Activated CD4-positive, alpha-beta T cell treated with anti-CD3 and anti-CD28 coated beads for 24 hours (primary cell): Measurements from ENCODE around the gene HDLBP.

ENCODE experiments used
- DNase-seq, 2 donors: peaks; one replicate each; pipeline ENCODE4 v3.0.0-alpha.2; 2020; ENCODE audit warnings: low read depth in 2 of 2

Gene HDLBP

DNA sequence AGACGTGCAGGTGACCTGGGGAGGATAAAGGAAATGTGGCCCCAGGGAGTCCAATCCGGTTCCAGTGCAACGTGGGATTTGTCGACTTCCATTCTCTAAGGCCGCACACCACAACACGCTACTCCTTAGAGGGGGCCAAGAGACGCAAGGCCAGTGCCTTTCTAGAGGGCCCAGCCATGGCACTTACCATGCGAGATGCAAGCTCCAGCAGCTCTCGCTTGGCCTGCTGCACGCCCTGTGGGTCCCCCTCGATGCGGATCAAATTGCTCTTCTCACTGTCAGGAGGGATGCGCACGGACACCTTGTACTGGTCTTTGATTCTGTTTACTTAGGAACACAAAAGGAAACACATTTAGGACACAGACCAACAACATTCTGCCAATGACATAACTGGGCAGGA, 65.8 kb downstream of the HDLBP start:
- DNase-seq = no peak

DNA sequence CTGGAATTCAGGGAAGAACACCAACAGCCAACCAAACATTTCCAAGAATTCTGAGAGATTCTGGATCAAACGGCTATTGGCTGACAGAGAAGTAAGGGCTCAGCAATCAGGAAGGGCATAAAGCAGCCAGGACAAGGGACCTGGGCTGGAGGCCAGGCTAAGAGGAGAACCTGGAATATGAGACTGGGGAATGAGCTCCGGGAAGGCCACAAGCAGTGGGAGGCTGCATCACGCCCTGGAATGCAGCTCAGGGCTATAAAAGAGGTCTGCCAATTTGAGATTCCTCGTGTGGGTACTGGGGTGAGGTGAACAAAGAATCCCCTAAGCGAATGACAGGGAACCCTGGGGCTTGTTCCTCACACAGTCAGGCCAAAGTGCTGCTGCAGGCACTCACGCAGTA, 66.6 kb downstream of the HDLBP start:
- DNase-seq = no peak

DNA sequence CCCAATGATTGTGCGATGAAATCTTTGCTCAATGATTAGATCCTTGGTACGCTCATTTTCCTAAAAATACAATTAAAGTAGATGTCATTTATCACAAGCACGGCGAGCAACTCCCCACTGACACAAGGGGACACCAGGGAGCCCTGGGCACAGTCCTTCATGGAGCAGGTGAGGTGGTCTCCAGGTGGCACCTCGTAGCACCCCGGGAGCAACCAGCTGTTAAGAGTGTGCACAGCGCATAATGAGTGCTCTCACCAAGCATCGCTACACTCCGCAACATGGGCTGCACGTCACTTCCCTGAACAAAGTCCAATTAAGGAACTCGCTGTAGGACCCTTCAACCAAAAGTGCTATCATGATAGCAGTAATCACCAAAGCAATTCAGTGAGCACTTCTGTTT, 67.2 kb downstream of the HDLBP start:
- no peak for DNase-seq

DNA sequence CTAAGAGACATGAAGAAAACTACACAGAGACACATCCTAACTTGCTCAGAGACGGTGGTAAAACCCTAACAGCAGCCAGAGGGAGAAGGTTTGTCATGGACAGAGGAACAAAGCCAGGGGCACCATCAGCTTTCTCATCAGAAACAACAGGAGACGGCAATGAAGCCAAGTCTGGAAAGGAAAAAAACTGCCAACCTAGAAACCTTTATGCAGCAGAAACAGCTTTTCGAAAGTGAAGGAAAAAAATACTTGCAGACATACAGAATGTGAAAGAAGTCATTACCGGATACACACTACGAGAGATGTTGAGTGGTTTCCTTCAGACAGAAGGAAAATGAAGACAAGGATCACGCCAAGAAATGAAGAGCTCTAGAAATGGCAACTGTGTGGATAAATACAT, 71.1 kb downstream of the HDLBP start:
- DNase-seq = no peak

DNA sequence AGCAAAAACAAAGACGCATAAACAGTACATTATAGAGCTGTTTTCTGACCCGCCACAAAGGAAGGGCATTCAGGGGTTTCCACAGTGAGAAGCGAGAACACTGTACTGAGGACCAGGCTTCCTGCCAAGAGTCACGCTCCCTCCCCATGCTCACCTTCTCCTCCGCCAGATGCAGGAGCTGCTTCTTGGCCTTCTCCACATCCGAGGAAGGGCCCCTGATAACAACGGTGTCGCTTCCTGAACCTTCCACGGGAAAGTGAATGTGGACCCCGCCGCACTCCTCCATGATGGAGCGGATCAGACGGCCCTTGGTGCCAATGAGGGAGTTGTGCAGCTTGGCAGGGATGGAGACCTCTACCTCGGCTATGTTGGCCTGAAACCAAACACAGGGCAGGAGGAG, 73.2 kb downstream of the HDLBP start:
- no peak for DNase-seq

DNA sequence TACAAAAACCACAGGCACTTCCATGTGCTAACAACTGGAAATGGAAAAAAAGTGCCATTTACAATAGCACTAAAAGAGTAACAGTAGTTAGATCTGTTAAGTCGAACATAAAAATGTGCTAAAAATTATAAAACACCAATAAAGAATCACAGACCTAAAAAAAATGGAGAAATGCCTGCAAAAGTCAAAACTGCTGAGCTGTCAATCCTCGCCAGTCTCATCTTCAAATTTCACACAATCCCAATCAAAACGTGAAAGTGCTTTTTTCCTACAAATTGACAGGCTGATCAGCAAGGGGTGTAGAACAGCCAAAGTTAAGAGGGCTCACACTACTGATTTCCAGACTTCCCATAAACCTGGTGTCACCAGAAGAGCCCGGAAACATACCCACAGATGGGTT, 73.8 kb downstream of the HDLBP start:
- no peak for DNase-seq

DNA sequence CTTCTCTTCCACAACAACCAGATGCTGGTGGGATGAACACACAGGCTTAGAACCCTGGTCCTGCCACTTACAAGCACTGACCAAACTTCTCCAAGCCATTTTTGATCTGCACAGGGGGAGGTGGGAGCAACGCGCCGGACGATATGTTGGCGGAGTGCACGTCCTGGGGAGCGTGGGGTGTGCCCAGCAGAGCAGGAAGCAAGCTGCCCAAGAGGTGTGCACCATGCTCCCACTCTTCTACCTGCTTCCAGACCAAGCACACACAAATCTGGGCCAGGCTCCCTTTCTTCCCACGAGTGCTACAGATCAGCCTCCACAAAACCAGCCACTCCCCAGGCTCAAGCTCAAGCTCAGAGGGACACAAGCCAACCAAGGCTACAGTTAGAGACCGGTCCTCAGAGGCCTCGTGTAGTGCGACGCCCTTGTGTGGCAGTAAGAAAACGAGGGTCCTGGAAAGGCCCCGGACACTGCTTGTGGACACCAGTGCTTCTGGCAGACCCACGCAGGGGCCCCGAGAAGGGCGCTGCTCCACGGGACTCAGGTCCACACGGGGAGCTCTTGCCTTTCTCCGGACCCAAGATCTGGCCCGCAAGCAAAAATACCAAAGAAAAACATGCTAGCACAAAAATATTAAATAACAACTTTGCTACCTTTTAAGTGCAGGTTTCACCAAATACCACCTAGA, 75.0 kb downstream of the HDLBP start:
- DNase-seq = no peak

DNA sequence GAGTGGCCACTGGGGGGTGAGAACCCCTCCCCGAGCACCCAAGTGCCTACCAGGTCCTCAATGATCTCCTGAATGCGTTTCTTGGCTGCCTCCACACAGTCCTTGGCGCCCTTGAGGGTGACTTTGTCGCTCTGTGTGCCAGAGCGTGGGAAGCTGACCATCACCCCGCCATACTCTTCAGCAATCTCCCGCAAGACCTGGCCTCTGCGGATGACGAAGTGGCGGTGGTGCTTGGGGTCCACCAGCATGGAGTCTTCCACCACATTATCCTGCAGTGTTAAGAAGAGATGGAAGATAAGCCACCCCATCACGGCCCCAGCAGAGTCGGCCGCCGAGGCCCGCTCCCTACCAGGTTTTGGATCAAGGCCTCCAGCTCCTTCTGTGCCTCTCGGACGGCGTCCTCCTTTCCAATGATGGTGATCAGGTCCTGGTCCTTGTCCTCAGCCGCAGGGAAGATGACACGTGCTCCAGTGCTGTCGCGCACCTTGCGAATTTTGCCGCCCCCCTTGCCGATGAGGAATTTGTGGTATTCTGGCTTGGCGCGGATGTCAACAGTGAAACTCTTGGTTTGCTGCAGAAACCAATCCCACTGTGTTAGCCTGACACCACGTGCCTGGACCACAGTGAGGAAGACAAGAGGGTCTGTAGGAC, 75.8 kb downstream of the HDLBP start:
- no peak for DNase-seq

DNA sequence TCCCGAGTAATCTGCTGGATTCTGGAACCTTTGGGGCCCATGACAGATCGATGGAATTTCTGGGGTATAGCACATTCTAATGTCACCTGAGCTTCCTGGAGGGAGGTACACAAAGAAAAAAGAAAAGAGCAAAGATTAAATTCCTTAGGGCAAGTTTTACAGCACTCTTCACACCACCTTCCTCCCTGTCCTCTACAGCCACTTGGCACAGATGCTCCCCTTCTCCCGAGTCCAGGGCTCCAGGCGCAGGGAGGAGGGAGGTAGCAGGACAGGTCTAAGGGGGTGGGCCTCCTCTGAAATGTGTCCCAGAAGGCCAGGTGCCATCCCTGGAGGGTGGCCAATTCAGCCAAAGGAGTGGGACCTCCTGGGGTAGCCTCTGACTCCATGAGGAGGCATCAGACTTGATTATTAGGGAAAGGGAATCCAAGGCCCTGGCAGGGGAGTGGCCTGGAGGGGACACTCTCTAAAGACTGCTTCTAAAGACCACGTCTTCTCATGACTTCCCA, 76.7 kb downstream of the HDLBP start:
- no peak for DNase-seq

DNA sequence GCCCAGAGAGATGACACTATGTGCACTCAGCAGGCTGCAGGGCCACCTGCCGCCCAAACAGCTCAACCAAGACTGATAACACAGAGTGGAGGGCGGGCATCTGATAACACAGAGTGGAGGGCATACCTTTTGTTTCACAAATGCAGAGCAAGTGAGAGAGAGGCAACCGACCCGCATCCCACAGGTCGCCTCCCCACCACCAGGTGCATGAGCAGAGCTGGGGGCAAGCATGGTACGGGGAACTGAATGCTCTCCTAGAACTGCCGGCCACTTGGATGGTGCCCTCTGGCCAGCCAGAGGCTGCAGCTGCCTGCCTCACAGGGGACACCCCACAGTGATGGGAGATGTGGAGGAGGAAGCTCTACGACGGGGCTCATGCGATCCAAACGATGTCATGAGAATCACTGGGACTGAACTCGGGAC, 77.5 kb downstream of the HDLBP start:
- DNase-seq = no peak

DNA sequence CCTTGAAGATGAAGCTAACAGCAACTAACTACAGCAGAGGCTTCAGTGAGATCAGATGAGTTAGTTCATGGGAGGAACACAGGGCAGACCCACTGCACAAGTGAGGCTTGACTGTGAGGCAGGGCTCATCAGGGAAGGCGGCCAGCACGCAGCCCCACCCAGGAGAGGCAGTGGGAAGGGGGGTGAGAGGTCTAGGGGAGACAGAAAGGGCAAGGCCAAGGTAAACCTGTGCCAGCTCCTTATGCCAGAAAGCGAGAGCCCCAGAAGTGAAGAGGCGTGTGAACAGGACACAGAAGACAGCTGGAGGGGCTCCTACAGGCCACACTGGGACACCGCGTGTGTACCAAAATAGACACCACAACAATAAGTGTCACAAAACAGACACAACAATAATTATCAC, 78.4 kb downstream of the HDLBP start:
- DNase-seq = no peak

DNA sequence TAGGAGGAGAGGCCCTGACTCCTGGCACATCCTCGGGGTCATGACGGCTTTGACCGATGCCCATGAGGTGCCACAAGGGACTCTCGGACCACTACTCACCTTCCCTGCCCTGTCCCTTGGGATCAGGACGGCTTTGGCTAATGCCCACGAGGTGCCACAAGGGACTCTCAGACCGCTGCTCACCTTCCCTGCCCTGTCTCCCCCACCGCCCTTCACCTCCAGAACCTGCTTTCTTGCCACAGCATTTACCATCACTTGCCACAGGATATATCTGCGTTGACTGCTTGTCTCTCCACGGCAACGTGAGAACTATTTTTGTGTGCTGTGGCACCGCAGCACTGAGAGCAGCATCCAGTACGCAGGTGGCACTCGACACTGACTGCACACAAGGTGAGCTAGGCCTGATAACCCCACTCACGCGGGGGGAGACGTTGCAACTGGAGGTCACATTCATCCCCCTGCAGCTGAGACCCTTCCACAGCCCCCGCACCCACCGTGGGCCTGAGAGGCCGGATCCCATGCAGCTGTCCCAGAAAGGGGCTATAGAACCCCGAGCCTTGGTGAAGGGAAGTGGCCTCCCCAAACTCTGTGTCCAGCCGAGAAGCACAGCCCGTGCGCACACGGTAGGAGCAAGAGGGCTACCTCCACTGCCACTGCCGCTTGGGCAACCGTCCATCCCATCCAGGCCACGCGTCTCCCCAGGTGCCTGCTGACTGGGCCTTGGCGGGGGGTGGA, 79.4 kb downstream of the HDLBP start:
- no peak for DNase-seq

DNA sequence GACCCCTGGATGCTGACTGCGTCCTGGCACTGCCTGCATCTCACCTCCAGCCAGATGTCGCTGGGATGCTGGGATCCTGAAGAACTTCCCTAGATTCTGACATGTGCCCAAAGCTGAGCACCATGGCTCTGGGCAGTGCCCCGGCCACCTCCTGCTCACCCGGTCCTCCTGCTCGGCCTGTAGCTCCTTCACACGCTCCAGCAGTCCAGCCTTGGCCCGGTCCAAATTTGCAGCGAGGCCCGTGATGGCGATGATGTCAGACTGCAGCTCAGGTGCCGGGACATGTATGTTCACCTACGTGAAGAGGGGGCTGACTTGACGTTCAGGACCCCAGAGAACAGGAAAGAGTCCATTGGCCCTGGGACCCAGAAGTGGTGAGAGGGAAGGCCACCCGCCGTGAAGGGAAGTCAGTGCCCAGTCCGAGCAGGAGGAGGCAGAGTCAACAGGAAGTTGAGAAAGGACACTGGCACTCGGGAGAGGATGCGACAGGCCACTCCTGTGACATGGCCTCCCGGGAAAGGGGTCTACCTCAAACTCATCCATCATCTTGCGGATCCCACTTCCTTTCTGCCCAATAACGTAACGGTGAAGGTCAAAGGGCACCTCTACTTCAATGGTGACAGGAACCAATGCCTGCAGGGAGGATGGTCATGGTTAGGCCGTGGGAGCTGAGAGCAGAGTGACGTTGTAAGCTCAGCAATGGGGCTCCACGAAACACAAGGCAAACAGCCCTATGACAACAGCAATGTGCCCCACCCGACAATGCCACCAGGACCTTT, 80.3 kb downstream of the HDLBP start:
- no peak for DNase-seq

DNA sequence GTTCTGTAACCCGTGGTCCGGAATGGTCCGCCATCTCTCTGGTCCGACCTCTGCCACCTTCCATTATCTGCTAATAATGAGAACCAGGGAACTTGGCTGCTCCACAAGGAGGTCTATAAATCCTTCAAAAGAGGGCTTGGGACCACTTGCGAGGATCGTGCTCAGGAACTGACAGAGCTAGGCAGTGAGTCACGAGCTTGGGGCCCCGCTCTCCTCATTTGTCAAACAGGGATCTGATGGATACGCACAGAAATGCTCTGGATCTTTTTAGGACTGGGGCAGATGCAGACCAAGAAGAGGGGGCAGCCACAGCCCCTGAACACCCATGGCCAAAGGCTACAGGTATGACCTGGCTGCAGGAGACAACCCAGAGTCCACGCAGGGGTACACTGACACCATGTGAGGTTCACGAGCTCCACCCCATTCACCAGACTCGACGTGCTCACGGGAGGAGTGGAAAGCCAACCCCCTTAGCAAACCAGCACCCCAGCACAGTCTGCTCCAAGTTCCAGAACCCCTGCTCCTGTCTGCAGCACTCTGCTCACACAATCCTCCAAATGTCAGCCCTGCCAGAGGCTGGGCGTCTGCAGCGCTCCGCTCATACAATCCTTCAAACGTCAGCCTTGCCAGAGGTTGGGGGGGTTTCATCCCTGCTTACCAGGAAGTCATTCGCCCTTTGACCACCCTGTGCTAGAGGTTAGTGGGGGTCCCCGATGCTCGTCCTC, 81.2 kb downstream of the HDLBP start:
- DNase-seq = no peak

DNA sequence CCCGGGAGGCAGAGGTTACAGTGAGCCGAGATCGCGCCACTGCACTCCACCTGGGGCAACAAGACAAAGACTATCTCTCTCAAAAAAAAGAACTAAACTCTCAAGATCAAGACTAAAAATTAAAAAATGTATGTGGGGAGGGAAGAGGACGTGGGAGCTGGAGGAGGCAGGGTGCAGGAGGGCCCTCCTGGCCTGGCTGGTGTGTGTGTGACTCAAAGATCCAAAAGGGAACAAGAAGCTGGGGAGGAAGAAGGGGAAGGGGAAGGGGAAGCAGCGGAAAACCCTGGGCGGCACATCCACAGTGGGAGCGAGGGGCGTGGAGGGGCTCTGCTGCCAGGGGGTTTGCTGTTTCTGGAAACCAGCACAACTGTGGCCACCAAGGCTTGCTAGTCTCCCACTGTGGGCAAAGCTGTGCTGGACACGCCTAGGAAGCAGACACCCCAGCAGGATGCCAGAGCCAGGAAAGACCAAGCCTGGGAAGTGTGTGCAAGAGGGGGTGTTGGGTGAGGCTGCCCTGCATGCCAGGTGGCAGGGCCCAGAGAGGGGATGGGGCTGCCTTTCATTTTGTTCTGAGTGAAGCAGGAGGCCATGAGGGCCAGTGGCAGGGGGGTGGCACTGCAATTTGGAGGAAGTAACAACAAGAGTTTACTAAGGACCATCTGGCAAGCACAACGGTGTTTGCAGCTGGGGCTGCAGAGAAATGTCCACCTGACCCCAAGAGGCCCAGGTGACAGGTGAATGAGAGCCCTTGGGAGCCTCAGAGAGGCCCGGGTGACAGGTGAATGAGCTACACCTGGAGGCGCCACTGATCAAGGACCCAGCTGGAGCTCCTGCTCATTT, 82.5 kb downstream of the HDLBP start:
- DNase-seq = no peak

DNA sequence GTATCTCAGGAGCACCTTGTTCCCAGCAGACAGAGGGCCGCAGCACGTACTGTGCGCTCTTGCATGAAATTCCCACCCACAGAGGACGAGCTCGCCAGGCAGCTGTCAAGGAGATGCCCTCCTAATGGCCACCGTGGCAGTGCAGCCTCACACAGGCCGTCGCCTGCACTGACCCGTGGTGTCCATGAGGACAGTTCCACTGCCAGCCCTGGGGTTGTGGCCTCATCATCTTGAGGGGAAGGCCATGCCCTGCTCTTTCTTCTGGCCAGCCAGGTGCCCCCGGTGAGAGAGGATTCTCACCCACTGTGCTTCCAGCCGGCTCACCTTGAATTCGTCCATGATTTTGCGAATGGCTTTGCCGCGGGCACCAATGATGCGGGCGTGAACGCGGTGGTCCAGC, 85.0 kb downstream of the HDLBP start:
- no peak for DNase-seq

DNA sequence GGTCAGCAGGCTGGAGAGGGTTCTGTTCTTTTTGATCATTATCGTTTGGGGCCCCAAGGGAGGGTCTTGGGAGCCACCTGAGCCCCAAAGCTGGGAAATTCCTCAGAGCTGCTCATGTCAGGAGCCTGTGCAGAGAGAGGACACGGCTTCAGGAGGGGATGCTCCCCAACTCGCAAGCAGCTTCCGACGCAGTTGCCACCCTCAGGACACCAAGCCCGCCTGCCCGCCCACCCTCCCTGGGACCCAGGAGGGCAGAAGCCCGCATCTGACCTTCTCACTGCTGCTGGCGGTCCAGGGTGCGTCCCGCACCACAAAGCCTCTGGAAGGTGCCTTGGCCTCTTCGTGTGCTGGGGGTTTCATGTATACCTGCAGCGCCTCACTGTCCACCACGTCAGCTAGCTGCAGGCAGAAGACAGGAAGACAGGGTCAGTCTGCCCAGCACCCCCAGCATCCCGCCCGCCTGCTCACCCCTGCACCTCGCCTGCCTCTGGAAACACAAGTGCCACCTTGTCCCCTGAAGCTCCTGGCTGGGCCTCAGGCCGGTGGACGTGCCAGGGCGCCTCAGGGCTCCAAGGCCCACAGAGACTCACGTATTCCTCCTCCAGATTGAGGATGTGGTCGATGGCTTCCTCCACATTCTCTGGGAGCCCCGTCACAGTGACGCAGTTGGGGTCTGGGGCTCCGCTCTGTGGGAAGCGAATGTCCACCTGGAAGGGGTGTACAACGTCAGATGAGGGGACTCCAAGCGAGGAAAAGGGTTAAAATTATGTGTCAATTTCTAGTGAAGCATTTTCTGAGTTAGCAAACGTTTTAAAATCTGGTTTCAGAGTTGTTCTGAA, 85.7 kb downstream of the HDLBP start:
- no peak for DNase-seq

DNA sequence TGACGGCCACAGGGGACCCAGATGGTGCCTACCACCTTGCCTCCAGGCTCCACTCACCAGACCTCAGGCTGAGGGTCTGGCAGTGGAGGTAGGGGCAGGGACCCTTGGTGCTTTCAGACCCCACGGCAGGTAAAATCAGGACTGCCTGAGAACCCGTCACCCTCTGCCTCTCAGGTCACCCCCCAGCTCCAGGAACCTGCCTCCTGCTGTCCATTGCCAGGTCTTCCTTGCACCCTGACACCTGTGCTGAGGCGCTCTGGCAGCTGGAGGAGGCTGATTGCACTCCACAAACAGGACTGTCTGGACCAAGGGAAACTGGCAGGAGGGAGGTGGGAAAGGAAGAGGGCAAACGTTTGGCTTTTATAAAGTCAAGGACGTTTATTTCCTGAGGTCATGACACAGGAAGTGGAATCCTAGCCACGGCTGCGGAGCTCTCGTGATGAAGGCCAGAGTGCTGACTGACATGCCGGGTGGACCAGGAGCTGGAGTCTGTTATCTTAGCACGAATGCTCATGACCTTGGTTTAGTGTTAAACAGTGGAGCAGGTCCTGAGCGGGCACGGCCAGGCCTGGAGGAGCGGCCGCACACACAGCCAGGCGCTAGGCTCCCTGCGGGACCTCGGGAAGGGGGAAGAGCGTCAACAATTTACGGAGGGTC, 86.5 kb downstream of the HDLBP start:
- DNase-seq = no peak
